Smooth muscle cell (in vitro differentiated cells): Measurements from ENCODE around the gene RBM10. TPM values are rescaled to one million over a fixed set of nuclear protein-coding genes. Genes with fewer than 3 reads are reported as not detected.

ENCODE experiments used
- DNase-seq: peaks from one replicate; lab custom pipeline; 2025; ENCODE audit not compliant: unreplicated experiment; lab: John Stamatoyannopoulos, UW
- H2AFZ ChIP-seq: fragments of 200-600 bp; sonication (generic); 2 replicates; pipeline ENCODE4 v1.6.0; 2016; ENCODE audit warnings: antibody characterized with exemption, low read depth, mild to moderate bottlenecking
- H3F3A ChIP-seq: fragments of 200-600 bp; sonication (generic); 2 replicates; pipeline ENCODE4 v1.6.0; 2017; ENCODE audit warnings: antibody characterized with exemption, low read depth
- H3K27ac ChIP-seq: fragments of 200-600 bp; sonication (generic); 2 replicates; pipeline ENCODE4 v1.5.1; 2016; ENCODE audit warnings: low read depth, mild to moderate bottlenecking
- H3K27me3 ChIP-seq: fragments of 200-600 bp; sonication (generic); 2 replicates; pipeline ENCODE4 v1.6.1; 2016; ENCODE audit warnings: low read depth, mild to moderate bottlenecking
- H3K36me3 ChIP-seq: fragments of 200-600 bp; sonication (generic); 2 replicates; pipeline ENCODE4 v1.5.1; 2016; ENCODE audit warnings: low read depth
- H3K4me1 ChIP-seq: fragments of 200-600 bp; sonication (generic); 2 replicates; pipeline ENCODE4 v1.5.1; 2016; ENCODE audit warnings: low read depth
- H3K4me2 ChIP-seq: fragments of 200-600 bp; sonication (generic); 2 replicates; pipeline ENCODE4 v1.6.0; 2016; ENCODE audit warnings: mild to moderate bottlenecking
- H3K4me3 ChIP-seq: fragments of 200-600 bp; sonication (generic); 2 replicates; pipeline ENCODE4 v1.5.1; 2016; ENCODE audit warnings: mild to moderate bottlenecking
- H3K79me2 ChIP-seq: fragments of 200-600 bp; sonication (generic); 2 replicates; pipeline ENCODE4 v1.6.0; 2016; ENCODE audit warnings: low read depth, mild to moderate bottlenecking
- H3K9ac ChIP-seq: fragments of 200-600 bp; sonication (generic); 2 replicates; pipeline ENCODE4 v1.6.0; 2016; ENCODE audit warnings: low read depth
- H3K9me3 ChIP-seq: fragments of 200-600 bp; sonication (generic); replicated peaks from 2 replicates; pipeline ENCODE4 v1.5.1; 2016; ENCODE audit warnings: low read depth
- H4K20me1 ChIP-seq: fragments of 200-600 bp; sonication (generic); 2 replicates; pipeline ENCODE4 v1.6.0; 2016; ENCODE audit warnings: low read depth
- CTCF ChIP-seq: fragments of 200-600 bp; sonication (generic); IDR thresholded peaks from 2 replicates; pipeline ENCODE4 v1.5.1; 2017; ENCODE audit warnings: borderline replicate concordance, mild to moderate bottlenecking, antibody characterized with exemption; ENCODE audit not compliant: insufficient read depth, poor library complexity, severe bottlenecking
- WGBS: methylation state at CpG from one replicate; pipeline ENCODE4 v1.1.7; 2016; ENCODE audit warnings: low lambda C conversion rate; 5-methylcytosine and 5-hydroxymethylcytosine counted together
- polyA plus RNA-seq: library from polyadenylated mRNA; unstranded; fragments of >200 nt; fragmentation: Nextera tagmentation; extraction: Ambion mirVana; gene quantifications from 2 replicates; pipeline ENCODE4 v1.2.1, GENCODE V29; 2016
- total RNA-seq: library from RNA; depleted of rRNA; stranded (reverse); fragments of >200 nt; gene quantifications from 2 replicates; pipeline ENCODE4 v1.2.3, GENCODE V29; 2014

Gene RBM10
- total and polyA plus RNA-seq, 2 experiments from 2014 or later = 18.3 to 39.2 TPM

DNA sequence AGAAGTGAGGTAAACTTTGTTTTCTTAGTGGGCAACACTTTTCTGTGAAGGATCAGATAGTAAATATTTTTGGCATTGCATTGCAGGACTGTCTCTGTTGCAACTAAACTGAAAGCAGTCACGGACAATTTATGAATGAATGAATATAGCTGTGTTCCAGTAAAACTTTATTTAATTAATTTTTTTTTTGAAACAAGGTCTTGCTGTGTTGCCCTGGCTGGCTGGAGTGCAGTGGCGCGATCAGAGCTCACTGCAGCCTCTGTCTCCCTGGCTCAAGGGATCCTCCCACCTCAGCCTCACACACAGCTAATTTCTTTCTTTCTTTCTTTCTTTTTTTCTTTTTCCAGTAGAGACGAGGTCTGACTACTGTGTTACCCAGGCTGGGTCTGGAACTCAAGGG, 15.8 kb downstream of the RBM10 start:
- H3F3A ChIP-seq = no peaks in the 10 kb centered on the region
- WGBS = 76% methylated on average over 4 of the region's 4 CpGs
- H2AFZ ChIP-seq = no peak overlapping the region
- DNase-seq = no peak
- peaks cover 80% of the 10 kb centered on the region for H3K79me2 ChIP-seq
- H3K4me1 ChIP-seq = no peaks in the 10 kb centered on the region
- H3K36me3 ChIP-seq = no peaks in the 10 kb centered on the region
- H3K9ac ChIP-seq = no peak overlapping the region
- H4K20me1 ChIP-seq = peaks cover 57% of the 10 kb centered on the region
- no peak overlapping the region for H3K27ac ChIP-seq
- no peaks in the 10 kb centered on the region for H3K27me3 ChIP-seq
- no peak overlapping the region for H3K4me2 ChIP-seq
- TF ChIP-seq CTCF = no peak
- H3K9me3 ChIP-seq = no peaks in the 10 kb centered on the region
- H3K4me3 ChIP-seq = no peak overlapping the region

DNA sequence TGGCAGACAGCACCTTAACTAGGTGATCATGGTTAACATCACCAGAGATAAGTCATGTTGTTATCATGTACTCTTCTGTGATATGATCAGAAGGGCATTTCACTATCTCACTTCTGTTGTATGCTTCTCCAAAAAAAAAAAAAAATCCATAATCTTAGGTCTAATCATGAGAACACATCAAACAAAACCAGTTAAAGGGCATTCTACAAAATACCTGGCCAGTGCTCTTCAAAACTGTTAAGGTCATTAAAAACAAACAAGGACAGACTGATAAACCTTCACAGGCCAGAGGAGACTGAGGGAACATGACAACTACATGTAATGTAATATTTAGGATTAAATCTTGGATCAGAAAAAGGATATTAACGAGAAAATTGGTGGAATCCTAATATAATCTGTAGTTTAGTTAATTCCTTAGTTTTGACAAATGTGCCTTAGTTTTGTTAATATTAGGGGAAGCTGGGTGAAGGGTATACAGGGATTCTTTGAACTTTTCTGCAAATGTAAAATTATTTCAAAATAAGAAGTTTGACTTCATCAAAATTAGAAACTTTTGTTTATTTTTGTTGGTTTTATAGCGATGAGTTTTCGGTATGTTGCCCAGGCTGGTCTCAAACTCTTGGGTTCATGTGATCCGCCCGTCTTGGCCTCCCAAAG, 18.0 kb downstream of the RBM10 start:
- Histone ChIP-seq H3F3A (no peaks in the 10 kb centered on the region), H3K4me3 (no peak overlapping the region), H3K9ac (no peak overlapping the region), H3K9me3 (no peaks in the 10 kb centered on the region), H3K27ac (no peak overlapping the region), H4K20me1 (peaks cover 55% of the 10 kb centered on the region), H3K27me3 (no peaks in the 10 kb centered on the region), H3K4me1 (no peaks in the 10 kb centered on the region), H3K4me2 (no peak overlapping the region), H2AFZ (no peak overlapping the region), H3K36me3 (no peaks in the 10 kb centered on the region), H3K79me2 (peaks cover 81% of the 10 kb centered on the region)
- no peak for TF ChIP-seq CTCF
- WGBS = 86% methylated on average over 5 of the region's 5 CpGs
- DNase-seq = no peak

DNA sequence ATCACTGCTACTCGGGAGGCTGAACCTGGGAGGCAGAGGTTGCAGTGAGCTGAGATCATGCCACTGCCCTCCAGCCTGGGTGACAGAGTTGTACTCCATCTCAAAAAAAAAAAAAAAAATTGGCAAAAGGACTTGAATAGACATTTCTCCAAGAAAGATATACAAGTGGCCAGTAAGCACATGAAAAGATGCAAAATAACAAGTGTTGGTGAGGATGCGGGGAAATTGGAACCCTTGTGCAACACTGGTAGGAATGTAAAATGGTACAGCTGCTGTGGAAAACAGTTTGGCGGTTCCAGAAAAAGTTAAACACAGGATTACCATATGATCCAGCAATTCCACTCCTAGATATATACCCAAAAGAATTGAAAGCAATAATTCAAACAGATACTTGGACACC, 19.4 kb downstream of the RBM10 start:
- Histone ChIP-seq H3K9me3 (no peaks in the 10 kb centered on the region), H3K79me2 (peaks cover 72% of the 10 kb centered on the region), H3K4me1 (no peaks in the 10 kb centered on the region), H3K9ac (no peak overlapping the region), H3K4me2 (no peak overlapping the region), H3K36me3 (no peaks in the 10 kb centered on the region), H3F3A (no peaks in the 10 kb centered on the region), H4K20me1 (peaks cover 55% of the 10 kb centered on the region), H3K27me3 (no peaks in the 10 kb centered on the region), H2AFZ (no peak overlapping the region), H3K4me3 (no peak overlapping the region), H3K27ac (no peak overlapping the region)
- no peak for DNase-seq
- no peak for TF ChIP-seq CTCF
- WGBS = 90% methylated on average over 3 of the region's 3 CpGs

DNA sequence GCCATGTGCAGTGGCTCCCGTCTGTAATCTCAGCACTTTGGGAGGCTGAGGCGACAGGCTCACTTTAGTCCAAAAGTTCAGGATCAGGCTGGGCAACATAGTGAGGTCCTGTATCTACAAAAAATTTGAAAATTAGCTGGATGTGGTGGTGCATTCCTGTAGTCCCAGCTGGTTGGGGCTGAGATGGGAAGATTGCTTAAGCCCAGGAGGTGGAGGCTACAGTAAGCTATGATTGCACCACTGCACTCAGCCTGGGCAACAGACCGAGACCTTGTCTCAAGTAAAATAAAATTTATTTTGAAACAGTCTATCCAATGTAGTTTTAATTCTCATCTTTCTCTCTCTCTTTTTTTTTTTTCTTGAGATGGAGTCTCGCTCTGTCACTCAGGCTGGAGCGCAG, 21.1 kb downstream of the RBM10 start:
- H3K4me1 ChIP-seq = no peaks in the 10 kb centered on the region
- no peaks in the 10 kb centered on the region for H3K36me3 ChIP-seq
- no peak overlapping the region for H3K4me3 ChIP-seq
- peaks cover 58% of the 10 kb centered on the region for H4K20me1 ChIP-seq
- 88% methylated on average over 5 of the region's 5 CpGs for WGBS
- no peak overlapping the region for H3K27ac ChIP-seq
- no peak for TF ChIP-seq CTCF
- H3K9ac ChIP-seq = no peak overlapping the region
- H2AFZ ChIP-seq = no peak overlapping the region
- H3K27me3 ChIP-seq = no peaks in the 10 kb centered on the region
- H3K79me2 ChIP-seq = peaks cover 55% of the 10 kb centered on the region
- DNase-seq = no peak
- no peaks in the 10 kb centered on the region for H3F3A ChIP-seq
- H3K9me3 ChIP-seq = no peaks in the 10 kb centered on the region
- no peak overlapping the region for H3K4me2 ChIP-seq
